Amniotic epithelial cell (primary cell): ENCODE results near the gene STK40.
A peak's percentile ranks its signal among the peaks of the same experiment; 100 is the strongest.

Source experiments
- DNase-seq: peaks from one replicate; pipeline ENCODE4 v3.0.0-alpha.2; 2010; ENCODE audit warnings: low read depth

Gene STK40, protein sequence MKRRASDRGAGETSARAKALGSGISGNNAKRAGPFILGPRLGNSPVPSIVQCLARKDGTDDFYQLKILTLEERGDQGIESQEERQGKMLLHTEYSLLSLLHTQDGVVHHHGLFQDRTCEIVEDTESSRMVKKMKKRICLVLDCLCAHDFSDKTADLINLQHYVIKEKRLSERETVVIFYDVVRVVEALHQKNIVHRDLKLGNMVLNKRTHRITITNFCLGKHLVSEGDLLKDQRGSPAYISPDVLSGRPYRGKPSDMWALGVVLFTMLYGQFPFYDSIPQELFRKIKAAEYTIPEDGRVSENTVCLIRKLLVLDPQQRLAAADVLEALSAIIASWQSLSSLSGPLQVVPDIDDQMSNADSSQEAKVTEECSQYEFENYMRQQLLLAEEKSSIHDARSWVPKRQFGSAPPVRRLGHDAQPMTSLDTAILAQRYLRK

DNA sequence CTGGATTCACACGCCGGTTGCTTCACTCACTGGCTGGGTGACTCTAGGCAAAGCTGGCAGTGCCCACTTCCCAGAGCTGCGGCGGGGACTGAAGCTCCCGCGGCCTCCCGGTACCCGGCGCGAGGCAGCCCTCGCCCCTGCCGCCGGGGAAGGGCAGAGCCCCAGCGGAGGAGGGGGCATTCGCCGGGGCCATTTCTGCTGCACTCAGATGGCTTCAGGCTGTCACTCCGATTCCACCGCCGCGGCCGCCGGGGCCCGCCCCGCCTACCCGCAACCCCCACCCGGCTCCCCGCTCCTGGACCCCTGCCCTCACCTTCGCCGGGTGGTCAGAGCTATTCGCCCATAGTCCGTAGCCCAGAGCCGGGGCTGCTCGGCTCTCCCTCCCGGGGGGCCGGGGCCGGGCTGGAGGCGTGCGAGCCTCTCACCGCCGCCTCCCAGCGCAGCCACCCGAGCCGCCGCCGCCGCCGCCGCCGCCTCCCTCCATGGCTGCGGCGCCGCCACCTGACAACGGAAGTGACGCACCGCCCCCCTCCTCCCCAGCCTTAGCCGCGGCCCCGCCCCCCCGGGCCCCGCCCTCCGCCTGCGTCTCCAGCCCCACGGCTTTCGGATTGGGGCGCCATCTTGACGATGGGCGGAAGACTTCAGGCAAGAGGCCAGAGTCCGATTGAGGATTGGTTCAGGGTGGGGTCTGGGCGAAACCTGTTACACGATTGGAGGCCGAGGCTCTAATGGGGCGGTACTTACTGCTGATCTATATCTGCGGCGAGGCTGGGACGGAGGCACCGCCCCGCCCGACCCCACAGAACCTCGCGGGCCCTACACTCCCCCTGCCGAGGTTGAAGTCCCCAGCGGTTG is at the start of gene STK40:
Gene STK40, minus strand, starts transcription at position 515 of the 855 bp plus-strand sequence. CDS start 24,592 bp downstream, outside the sequence.
- DNase-seq, result peak; percentile 99

DNA sequence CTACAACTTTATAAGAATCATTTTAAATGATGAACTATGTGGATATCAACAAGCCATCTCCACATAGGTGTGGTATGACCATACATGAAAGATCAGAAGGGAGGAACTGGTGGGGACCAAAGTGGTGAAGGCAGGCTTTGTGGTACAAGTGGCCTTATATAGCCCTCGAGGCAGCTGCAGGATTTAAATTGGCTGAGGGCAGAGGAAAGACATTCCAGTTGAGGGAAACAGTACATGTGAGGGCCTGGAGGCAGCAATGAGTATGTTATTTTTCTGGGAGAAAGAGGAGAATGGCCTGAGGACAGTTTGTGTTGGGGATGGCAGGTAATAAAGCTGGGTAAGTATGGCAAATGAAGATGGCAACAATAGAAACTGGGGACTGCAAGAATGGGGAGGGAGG is 47.4 kb upstream of the STK40 start:
- no peak for DNase-seq

DNA sequence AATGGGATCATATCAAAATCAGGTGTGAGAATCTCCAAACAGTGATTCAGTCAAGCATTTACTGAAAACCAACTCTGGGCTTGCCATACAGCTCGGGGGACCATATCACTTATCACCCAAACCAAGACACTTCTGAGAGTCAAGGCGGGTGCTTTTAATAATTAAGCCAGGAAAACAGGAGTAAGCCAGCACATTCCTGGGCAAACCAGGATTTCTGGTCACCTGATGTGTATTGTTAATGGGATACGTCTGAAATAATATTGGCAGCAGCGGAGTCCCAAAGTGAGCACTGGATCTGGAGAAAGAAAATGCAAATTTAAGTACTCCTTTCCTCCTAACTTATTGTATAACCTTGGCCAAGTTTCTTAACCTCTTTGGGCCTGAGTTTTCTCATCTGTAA is 46.9 kb upstream of the STK40 start:
- DNase-seq, result no peak

DNA sequence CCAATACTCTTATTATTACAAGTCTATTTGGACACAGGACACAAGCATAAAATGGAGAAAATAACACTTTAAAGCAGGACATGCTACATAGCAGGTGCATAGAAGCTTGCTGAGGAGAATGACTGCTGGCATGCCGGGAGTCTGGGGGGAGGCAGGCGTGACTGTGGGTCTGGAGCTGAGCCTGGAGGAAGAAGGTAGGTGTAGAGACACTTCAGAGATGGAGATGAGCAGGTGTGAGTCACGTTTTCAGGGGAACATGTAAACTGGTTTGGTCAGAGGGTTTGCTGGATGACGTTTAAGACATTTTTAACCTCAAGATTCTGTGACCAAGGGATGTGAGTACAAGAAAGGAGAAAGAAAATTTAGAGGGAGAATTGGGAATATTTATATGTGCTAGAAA is 40.1 kb upstream of the STK40 start:
- no peak for DNase-seq

DNA sequence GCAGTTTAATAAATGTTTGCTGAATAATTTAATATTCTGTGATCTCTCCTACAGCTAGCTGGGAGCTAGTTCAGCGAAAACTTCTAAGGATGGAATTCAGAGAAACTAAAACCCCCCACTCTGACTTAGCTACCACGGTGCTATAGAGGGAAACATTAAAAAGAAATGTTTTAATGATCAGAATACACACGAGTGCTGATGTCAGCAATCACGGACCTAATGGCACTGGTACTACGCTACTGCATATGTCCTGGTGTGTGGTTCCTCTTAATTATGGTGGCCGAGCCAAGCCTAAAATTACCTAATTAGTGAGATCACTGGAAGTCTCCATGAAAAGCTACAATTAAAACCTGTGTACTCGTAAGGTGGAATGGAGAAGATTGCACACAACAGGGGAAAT is 35.9 kb upstream of the STK40 start:
- no peak for DNase-seq

DNA sequence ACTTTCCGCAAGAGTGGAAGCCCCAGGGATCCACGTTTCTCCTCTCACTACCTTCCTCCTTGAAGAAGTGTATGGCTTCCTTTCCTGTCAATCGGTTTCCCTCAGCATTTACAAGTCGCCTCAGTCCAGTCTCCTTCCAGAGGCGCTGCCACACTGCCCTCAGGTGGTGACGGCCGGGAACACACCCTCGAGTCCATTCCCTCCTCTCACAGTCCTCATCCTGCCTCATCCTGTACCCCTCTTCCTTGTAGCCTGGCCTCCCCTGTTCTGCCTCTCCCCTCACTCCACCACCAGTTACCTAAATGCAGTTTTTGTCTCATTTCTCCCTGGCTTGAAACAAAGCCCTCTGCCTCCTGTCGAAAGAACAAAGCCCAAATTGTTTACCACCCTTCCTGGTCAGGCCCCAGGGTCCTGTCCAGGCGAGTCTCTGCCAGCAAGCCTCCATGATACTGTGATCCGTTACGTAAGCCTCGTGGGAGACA is 35.2 kb upstream of the STK40 start:
- peak; percentile 74 for DNase-seq

DNA sequence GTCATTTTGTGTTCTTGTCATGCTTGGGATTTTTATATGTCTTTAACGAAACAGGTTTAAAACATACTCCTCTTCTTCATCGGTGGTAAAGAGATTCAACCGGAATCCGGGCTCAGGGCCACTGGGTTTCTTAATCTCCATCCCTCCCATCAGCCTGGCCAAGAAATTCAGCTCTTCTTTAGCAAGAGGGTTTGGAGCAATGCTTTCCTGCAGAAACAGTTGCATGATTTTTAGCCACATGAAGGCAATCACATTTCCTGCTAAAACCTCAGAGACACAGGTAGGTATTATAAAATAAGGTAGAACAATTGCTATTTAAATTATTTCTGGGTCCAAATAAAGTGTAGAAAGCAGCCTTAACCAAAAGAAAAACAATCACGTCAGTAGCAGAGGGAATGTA is 34.7 kb upstream of the STK40 start:
- DNase-seq, result peak; percentile 34

DNA sequence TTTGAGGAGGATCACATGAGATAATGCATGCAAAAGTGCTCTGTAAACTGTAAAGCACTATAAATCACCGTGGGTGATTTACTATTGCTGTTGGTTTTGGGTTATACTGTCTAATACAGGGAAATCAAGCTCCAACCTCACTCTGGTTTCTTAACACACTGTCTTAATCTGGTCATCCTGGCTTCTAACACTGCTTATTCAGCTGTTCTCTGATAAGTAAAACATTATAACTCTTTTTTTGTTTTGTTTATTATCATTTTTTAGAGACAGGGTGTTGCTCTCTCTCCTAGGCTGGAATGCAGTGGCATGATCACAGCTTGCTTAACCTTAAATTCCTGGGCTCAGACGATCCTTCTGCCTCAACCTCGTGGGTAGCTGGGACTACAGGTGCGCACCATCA is 33.8 kb upstream of the STK40 start:
- peak; percentile 29 for DNase-seq

DNA sequence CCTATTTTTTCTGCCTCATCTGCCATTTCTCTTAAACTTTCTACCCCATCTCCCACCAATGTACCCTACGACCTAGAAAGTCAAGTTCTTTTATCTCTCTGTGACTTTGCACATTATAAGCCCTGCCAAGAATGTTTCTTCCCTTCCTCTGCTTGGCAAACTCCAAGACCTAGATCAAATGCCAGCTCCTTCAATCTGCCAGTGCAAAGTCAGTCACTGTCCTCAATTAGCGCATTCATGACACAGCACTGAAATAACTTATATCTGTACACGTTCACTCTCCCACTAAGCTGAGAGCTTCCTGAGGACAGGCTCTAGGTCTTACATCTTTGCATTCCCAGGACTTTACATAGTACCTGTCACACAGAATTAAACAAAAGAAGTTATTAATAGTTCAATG is 33.4 kb upstream of the STK40 start:
- no peak for DNase-seq

DNA sequence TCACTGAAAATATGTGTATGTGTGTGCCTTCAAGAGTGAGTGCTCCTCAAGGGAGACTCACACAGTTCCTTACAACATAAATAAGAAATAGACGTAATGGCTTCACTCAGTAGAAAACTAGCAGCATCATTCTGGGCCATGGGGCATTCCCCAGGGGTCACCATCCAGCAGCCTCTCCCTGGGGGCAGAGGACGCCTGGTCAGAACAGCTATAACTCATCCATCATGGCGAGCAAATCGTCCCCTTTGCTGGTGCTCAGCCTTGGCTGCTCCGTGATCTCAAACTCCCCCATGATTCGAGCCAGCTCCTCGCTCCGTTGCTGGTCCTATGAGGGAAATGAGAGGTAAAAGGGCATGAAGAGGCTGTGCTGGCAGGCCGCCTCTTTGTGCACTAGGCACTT is 32.2 kb upstream of the STK40 start:
- DNase-seq, result no peak

DNA sequence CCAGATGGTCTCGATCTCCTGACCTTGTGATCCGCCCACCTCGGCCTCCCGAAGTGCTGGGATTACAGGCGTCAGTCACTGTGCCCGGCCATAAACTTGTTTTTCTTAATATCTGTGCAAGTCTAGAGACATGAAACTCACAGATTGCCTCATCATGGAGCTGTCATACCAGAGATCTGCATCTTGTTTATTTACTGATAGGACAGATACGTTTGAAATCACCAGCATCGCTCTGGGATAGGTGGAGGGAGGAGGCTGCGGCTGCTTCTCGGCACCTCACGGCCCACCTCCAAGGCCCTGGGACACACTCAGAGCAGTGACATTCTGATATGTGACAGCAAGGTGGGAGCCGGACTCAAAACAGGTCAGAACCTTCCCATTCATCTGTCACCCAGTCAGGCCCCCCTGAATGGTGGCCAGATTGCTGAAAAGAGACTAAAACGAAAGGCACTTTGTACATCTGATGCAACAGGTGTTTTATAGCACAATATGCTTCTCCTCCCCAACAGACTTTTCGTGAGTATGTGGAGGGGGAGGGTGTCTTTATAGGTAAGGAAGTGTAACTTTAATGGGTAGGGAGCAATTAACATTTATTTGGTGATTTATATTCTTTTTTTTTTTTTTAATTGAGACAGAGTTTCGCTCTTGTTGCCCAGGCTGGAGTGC is 30.1 kb upstream of the STK40 start:
- peak; percentile 16 for DNase-seq

DNA sequence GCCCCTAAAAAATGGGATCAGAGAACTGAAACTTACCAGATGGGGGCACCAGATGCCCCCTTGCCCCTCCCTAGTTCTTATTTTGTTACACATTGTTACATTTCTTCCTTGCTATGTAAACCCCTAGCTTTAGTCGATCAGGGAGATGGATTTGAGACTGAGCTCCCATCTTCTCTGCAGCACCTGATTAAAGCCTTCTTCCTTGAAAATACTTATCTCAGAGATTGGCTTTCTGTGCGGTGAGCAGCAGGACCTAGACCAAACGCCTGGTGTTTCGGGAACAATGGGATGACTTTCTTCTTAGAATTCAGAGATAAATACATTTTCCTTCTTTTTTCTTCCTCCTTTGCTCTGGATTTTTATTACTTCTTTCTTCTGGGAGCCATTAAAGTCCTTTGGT is 28.7 kb upstream of the STK40 start:
- no peak for DNase-seq

DNA sequence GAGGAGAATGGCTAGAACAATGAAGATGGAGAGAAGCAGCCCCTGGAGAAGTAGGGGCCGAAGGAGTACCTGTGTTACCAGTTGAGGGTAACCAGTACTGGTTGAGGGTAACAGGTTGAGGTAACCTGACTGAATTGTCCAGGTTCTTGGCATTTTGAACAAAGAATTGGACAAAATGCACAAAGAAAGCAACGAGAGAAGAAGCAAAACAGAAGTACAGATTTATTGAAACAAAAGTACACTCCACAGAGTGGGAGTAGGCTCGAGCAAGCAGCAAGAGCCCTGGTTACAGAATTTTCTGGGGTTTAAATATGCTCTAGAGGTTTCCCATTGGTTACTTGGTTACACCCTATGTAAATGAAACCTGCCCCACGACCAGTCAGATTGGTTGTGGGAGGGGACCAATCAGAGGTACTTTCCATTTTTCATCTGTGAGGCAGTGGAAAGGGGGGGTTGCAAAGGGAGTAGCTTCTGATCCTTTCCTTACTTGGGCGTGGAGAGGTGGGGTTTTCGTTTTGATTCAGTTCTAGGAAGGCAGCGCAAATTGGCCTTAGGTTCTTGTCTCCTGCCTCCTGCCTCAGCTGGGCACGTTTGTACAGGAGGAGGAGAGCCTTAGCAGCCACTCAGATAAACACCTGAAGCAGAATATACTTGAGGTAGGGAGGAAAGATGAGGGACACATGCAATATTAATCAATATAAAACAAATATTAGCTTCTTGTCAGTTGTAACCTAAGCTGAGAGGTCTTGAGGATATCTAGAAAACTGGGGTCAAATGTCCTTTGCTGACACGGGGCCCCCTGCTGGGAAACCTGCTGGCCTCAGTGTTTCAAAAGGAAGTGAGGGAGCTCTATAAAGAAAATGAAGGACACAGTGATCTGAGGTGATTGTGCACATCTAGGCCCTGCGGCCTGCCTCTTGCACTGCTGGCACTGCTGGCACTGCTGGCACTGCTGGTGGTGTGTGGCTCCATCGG is 26.2 kb upstream of the STK40 start:
- DNase-seq, result peak; percentile 46

DNA sequence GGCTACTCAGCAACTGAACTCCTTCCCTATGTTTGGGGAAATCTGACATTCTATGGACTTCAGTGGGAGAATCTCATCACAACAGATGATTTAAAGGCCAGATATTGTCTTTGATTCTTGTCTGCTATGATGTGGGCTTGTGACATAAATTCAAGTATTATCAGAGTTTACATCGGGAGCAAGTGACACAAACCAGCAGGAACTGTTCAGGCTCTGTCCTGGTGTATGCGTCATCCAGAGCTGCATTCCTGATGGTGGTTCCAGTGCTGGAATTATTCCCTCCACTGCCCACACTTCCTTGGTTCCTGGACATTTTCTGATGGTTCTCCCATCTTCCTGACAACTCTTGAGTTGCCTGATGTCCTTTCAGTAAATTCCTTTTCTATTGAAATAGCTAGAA is 22.8 kb upstream of the STK40 start:
- peak; percentile 68 for DNase-seq

DNA sequence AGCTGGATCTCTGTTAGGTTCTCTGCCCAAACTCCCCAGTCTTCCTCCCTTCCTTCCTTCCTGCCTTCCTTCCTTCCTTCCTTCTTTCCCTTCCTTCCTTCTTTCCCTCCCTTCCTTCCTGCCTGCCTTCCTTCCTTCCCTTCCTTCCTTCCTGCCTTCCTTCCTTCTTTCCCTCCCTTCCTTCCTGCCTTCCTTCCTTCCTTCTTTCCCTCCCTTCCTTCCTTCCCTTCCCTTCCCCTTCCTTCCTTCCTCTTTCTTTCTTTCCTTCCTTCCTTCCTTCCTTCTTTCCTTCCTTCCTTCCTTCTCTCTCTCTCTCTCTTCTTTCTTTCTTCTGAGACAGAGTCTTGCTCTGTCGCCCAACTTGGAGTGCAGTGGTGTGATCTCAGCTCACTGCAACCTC is 20.7 kb upstream of the STK40 start:
- DNase-seq, result no peak

DNA sequence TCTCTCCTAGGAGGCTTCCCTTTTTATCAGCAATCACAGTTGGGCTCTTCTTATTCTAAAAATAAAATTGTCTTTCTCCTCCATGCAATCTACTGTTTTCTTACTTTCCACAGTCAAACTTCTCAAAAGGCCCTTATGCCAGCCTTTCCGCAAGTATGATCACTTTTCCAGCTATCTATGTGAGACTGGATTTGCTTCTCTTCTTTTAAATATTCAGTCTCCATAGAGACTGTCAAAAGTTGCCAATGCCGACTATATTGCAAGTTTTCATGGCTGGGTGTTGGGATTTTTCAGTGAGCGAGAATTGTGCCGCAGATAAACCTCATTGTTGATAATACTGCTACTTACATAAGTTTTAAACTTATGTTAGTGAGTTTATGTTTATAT is 16.8 kb upstream of the STK40 start:
- no peak for DNase-seq

DNA sequence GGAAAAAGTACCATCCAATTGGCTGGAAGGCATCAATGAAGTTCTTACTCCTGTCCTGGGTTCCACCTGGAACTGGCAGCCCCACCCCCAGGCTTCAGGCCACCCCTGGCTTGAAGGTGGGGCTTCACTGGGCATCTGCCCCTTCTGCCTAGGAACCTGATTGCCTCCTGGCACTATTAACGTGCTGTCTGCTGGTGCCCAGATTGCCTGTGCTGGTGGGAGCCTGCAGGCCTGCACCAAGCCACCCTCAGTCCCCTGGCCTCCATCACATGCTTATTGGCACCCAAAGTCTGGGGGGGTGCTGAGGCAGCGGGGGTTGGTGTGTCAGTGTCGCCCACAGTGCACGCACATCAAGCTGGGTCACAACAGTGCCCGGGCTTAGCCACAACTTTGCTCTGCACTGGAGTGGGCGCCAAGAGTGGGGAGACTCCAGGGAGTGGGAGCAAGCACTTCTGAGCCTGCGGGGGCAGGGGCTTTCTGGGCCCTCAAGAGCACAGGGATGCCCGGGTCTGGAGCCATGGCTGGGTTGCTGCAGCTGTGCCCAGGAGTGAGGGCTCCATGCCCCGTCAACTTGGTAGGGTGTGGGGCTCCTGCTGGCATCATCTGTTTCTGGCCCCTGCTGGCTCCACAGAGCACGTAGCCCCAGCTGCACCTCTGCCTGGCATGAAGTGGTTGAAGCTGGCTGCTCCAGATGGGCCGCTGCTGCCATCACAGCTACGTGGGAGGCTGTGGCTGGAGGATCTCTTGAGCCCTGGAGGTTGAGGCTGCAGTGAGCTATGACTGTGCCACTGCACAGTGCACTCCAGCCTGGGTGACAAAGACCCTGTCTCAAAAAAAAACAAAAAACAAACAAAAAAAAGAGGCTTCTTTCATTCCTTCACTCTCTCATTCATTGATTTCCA is 16.1 kb upstream of the STK40 start:
- no peak for DNase-seq

DNA sequence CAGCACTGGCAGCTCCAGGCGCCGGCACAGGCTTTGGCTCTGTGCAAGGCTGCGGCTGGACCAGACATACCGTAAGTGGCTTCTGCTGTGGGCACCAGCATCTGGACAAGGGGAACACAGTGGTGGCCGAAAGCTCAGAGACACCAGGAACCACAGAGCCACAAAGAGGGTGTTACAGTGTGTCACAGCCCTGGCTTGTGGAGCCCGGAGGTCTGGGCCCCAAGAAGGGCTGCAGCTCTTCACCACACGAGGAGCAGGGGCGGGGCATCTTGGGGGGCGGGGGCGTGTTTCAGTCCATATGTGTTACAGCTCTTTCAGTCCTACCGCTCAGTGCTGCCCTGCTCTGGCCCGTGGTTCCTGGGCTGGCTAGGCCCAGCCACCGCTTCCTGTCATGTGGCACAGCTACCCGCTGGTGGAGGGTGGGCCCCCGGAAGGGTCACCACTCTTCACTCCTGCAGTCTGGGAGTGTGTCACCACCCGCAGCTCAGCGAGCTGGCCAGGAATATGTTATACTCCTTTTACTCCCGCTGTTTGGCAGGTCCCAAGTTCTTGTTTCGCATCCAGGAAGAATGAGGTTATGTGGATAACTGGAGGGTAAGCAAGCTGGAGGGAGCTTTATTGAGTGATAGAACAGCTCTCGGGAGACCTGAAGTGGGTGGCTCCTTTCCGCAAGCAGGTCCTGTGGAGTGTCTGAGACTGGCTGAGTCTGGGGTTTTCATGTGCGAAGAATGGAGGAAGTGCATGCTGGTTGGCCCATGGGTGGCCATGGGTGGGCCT is 15.3 kb upstream of the STK40 start:
- DNase-seq, result no peak

DNA sequence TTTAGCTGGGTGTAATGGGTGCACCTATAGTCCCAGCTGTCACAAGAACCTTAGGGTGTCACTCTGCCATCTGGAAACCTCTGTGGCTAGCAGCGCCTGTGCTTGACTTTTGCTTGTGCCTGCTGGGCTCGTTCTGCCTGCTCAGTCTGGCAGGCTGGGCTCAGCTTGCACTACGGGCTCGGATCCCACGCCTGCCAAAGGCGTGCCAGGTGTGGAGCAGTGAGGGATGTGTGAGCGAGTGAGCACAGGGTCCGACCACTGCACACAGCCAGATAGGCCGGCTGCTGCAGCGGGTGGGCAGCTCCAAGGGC is 14.7 kb upstream of the STK40 start:
- no peak for DNase-seq
